ENCODE results near the gene FCN2. TPM values are rescaled to one million over a fixed set of nuclear protein-coding genes. Genes with fewer than 3 reads are reported as not detected.

FCN2 gene
- total RNA-seq, 1 experiment from 2014 or later: not detected

DNA sequence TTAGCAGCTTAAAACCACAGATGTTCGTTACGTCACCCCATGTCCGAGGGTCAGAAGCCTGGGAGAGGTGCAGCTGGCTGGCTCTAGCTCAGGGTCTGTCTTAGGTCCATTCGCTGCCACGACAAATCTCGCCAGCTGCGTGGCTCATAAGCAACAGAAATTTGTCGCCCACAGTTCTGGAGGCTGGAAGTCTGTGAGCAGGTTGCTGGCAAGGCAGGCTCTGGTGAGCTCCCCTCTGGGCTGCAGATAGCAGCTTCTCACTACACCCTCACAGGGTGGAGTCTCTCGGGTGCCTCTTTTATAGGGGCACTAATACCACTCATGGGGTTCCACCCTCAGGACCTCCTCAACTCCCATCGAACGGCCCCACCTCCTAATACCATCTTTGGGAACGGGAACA is 40.1 kb upstream of the FCN2 start:
- peaks cover 84% of the 10 kb centered on the region for H3K36me3 ChIP-seq
- no peaks in the 10 kb centered on the region for H3K27me3 ChIP-seq (replicated peaks)
- no peak overlapping the region for H3K27ac ChIP-seq
- H3K4me1 ChIP-seq (replicated peaks): no peaks in the 10 kb centered on the region
- H3K9me3 ChIP-seq (replicated peaks): no peaks in the 10 kb centered on the region
- H3K4me3 ChIP-seq: no peak overlapping the region
- DNase-seq (ENCODE audit: low read depth in 1 of 2, low spot score in 2 of 2): no peak

DNA sequence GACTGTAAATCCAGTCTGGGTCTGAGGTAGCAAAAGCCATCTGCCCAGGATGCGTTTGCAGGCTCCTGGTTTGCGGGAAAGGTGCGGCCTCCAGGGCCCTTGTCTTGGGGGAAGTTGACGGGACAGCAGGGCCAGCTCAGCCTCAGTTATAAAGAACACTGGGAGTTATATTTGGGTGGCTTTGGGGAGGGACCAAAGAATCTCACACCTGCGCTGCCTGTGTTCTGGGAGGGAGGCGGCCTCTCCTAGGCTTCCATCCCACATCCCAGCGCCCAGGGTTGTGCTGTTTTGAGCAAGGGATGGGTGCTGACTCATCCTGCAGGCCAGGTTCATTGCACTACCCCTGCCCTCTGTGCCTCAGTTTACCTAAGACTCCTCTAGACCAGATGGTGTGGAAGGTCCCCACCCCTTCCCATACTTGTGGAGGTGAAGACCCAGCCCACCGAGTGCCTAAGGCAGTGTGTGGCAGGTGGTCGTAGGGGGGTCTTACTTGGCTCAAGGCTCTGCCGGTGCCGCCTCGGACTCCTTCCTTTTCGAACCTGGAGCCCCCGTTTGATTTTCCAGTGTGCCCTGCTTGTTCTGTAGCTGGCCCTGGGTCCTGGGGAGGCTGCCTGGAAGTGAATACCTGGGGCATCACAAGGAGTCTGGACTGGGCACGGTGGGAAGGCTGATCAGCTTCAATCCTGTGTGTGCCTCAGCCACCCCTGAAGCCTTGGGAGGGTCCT is 39.3 kb upstream of the FCN2 start:
- peaks cover 78% of the 10 kb centered on the region for H3K36me3 ChIP-seq

DNA sequence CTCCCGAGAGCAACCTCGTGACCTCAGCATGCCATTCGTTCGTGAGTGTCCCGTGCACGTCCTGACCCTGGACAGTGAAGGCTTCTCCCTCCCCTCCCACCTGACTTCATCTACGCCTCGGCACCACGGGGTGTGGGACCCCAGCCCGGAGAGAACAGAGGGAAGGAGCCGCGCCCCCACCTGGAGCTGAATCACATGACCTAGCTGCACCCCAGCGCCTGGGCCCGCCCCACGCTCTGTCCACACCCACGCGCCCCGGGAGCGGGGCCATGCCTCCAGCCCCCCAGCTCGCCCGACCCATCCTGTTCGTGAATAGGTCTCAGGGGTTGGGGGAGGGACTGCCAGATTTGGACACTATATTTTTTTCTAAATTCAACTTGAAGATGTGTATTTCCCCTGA is 38.3 kb upstream of the FCN2 start:
- H3K4me1 ChIP-seq (replicated peaks): no peaks in the 10 kb centered on the region
- no peaks in the 10 kb centered on the region for H3K27me3 ChIP-seq (replicated peaks)
- H3K36me3 ChIP-seq: peaks cover 68% of the 10 kb centered on the region
- H3K27ac ChIP-seq: no peak overlapping the region
- no peak overlapping the region for H3K4me3 ChIP-seq
- no peaks in the 10 kb centered on the region for H3K9me3 ChIP-seq (replicated peaks)
- no peak for DNase-seq (ENCODE audit: low read depth in 1 of 2, low spot score in 2 of 2)

More for the DNA sequence above, 39.3 kb upstream of the FCN2 start:
- Histone ChIP-seq H3K9me3 (replicated peaks) (no peaks in the 10 kb centered on the region), H3K27me3 (replicated peaks) (no peaks in the 10 kb centered on the region), H3K27ac (no peak overlapping the region), H3K4me3 (no peak overlapping the region), H3K4me1 (replicated peaks) (no peaks in the 10 kb centered on the region)
- DNase-seq (ENCODE audit: low read depth in 1 of 2, low spot score in 2 of 2): no peak

DNA sequence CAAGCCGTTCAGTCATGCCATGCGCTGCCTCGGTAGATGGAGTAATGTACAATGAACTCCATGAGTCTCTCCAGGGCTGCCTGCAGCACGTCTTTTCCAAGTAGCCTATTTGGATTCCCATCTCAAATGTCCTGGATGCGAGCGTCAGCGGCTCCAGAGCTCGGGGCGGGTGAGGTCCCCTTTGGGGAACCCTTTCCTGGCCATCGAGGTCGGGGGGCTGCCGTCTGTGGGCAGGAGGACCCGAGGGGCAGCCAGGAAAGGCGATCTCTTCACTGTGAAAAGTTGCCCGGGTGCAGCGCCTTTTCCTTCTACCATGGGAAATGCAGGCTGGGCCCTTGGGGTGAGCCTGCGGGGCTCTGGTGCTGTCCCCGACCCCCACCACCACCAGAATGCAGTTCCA is 36.9 kb upstream of the FCN2 start:
- Histone ChIP-seq H3K27ac (no peak overlapping the region), H3K9me3 (replicated peaks) (peaks cover 7% of the 10 kb centered on the region; the same call in 1 of the 2 replicates), H3K36me3 (peaks cover 56% of the 10 kb centered on the region), H3K4me1 (replicated peaks) (no peaks in the 10 kb centered on the region), H3K4me3 (no peak overlapping the region), H3K27me3 (replicated peaks) (no peaks in the 10 kb centered on the region)
- DNase-seq (ENCODE audit: low read depth in 1 of 2, low spot score in 2 of 2): no peak

DNA sequence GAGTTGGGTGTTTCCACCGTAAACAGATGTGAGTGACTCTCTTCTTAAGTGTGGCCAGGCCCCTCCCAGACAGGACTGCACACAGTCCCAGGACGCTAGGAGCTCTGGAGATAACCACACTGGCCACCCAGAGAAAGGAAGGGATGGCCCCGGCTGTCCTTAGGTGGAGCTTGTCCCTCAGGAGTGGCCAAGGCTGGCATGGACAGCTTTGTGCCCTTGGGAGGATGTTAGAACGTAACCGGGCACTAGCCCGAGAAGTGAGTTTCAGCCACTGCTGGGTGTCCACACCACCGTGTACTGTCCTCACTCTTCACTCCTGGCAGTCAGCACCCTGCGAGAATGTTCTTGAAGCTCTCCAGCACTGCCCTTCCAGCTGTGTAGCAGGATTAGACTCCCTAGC is 35.8 kb upstream of the FCN2 start:
- Histone ChIP-seq H3K27ac (no peak overlapping the region), H3K4me1 (replicated peaks) (no peaks in the 10 kb centered on the region), H3K36me3 (peaks cover 46% of the 10 kb centered on the region), H3K4me3 (no peak overlapping the region), H3K9me3 (replicated peaks) (peaks cover 7% of the 10 kb centered on the region; the same call in 1 of the 2 replicates), H3K27me3 (replicated peaks) (no peaks in the 10 kb centered on the region)
- no peak for DNase-seq (ENCODE audit: low read depth in 1 of 2, low spot score in 2 of 2)

DNA sequence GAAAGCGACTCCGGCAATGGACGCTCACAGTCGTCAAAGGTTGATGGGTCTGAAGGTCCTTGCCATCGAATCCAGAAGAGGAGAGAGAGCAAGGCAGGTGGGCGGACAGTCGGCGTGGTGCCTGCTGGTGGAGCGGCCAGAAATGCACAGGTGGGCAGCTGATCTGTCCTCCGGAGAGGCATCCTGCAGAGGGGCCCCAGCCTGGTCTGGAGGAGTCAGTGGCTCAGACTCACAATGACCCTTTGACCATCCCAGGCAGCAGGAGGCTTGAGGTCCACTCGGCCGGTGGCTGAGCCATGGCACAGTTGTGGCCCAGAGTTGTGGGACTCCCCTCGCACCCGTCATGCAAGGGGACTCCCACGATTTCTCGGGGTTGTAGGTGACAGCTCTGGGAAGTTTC is 34.4 kb upstream of the FCN2 start:
- Histone ChIP-seq H3K9me3 (replicated peaks) (peaks cover 10% of the 10 kb centered on the region), H3K36me3 (peaks cover 34% of the 10 kb centered on the region), H3K4me1 (replicated peaks) (no peaks in the 10 kb centered on the region), H3K27ac (no peak overlapping the region), H3K27me3 (replicated peaks) (no peaks in the 10 kb centered on the region), H3K4me3 (no peak overlapping the region)
- no peak for DNase-seq (ENCODE audit: low read depth in 1 of 2, low spot score in 2 of 2)

DNA sequence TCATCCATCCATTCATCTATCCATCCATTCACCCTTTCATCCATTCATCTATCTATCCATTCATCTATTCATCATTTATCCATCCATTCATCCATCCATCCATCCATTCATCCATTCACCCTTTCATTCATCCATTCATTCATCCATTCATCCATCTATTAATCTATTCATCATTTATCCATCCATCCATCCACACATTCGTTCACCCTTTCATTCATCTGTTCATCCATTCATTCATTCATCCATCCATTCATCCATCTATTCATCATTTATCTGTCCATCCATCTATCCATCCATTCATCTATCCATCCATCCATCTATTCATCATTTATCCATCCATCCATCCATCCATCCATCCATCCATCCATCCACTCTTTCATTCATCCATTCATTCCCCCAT is 33.9 kb upstream of the FCN2 start:
- H3K4me1 ChIP-seq (replicated peaks): no peaks in the 10 kb centered on the region
- H3K27ac ChIP-seq: no peak overlapping the region
- H3K4me3 ChIP-seq: no peak overlapping the region
- peaks cover 10% of the 10 kb centered on the region for H3K9me3 ChIP-seq (replicated peaks)
- H3K27me3 ChIP-seq (replicated peaks): no peaks in the 10 kb centered on the region
- H3K36me3 ChIP-seq: peaks cover 29% of the 10 kb centered on the region
- no peak for DNase-seq (ENCODE audit: low read depth in 1 of 2, low spot score in 2 of 2)

DNA sequence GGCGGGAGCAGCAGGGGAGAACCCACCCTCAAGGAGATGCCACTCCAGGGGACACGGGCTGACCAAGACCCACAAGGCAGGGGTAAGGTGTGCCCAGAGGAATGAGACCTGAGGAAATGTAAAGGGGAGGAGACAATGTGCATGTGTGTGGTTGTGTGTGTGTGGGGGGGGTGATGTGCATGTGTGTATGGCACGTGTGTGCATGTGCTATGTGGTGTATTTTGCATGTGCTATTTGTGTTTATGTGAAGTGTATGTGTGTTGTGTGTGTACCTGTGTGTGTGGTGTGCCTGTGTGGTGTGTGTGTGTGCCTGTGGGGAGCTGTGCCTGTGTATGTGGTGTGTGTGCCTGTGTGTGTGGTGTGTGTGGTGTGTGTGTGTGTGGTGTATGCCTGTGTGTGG is 33.5 kb upstream of the FCN2 start:
- peaks cover 24% of the 10 kb centered on the region for H3K36me3 ChIP-seq
- DNase-seq (ENCODE audit: low read depth in 1 of 2, low spot score in 2 of 2): no peak
- no peak overlapping the region for H3K27ac ChIP-seq
- H3K9me3 ChIP-seq (replicated peaks): peaks cover 10% of the 10 kb centered on the region
- no peak overlapping the region for H3K4me3 ChIP-seq
- no peaks in the 10 kb centered on the region for H3K27me3 ChIP-seq (replicated peaks)
- H3K4me1 ChIP-seq (replicated peaks): no peaks in the 10 kb centered on the region

DNA sequence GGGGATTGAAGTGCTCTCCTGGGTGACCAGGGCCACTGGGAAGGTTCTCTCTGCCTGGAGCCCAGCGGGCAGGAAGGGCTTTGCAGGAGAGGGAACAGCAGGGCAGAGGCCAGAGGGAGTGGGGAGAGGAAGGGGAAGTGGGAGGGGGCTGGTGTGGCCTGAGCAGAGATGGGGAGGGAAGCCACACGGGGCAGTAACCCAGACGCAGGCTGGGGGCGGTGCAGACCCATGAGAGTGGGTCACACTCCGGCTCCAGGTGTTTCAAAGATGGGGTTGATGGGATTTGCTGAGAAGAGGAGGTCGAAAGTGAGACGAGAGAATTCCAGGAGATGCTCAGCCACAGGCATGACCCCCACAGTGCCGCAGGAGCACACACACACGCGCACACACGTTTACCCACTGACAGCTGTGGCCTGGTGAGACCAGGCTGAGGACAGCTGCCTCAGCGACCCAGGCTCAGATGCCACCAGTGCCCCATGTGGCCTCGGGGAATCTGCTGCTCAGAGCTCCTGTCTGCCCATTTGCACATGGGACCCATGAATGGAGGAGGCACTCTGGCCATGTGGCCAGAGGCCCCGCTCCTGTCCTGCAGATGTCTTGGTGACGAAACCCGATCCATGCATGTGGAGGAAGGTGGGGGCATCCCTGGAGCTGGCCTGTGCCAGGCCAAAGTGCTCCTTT is 32.7 kb upstream of the FCN2 start:
- DNase-seq (ENCODE audit: low read depth in 1 of 2, low spot score in 2 of 2): no peak
- no peak overlapping the region for H3K4me3 ChIP-seq
- H3K27me3 ChIP-seq (replicated peaks): no peaks in the 10 kb centered on the region
- H3K36me3 ChIP-seq: peaks cover 17% of the 10 kb centered on the region
- no peaks in the 10 kb centered on the region for H3K4me1 ChIP-seq (replicated peaks)
- H3K27ac ChIP-seq: no peak overlapping the region
- peaks cover 10% of the 10 kb centered on the region for H3K9me3 ChIP-seq (replicated peaks)

DNA sequence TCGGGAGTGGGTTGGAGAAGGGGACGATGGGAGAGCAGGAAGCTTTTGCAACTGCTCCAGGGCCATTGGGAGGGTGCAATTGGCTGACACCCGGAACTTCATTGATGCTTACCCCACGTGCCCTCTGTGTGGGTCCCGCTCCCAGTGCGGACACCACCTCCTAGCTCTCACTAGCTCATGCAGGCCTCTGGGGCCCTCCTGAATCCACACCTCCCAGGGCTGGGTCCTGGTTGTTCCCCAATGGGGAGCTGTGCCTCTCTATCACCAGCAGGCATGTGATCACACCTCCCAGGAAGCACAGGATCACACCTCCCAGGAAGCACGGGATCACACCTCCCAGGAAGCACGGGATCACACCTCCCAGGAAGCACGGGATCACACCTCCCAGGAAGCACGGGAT is 32.1 kb upstream of the FCN2 start:
- H3K27ac ChIP-seq: no peak overlapping the region
- no peaks in the 10 kb centered on the region for H3K27me3 ChIP-seq (replicated peaks)
- H3K36me3 ChIP-seq: peaks cover 13% of the 10 kb centered on the region
- H3K9me3 ChIP-seq (replicated peaks): peaks cover 10% of the 10 kb centered on the region
- no peaks in the 10 kb centered on the region for H3K4me1 ChIP-seq (replicated peaks)
- DNase-seq (ENCODE audit: low read depth in 1 of 2, low spot score in 2 of 2): no peak
- no peak overlapping the region for H3K4me3 ChIP-seq

DNA sequence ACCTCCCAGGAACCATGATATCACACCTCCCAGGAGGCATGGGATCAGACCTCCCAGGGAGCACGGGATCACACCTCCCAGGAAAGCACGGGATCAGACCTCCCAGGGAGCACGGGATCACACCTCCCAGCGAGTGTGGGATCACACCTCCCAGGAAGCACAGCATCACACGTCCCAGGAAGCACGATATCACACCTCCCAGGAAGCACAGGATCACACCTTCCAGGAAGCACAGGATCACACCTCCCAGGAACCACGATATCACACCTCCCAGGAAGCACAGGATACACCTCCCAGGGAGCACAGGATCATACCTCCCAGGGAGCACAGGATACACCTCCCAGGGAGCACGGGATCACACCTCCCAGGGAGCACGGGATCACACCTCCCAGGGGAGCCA is 30.0 kb upstream of the FCN2 start:
- peak in 1 of 2 experiments; percentile 12 for DNase-seq (ENCODE audit: low read depth in 1 of 2, low spot score in 2 of 2)
- H3K27ac ChIP-seq: no peak overlapping the region
- H3K4me3 ChIP-seq: no peak overlapping the region
- H3K36me3 ChIP-seq: no peaks in the 10 kb centered on the region
- H3K4me1 ChIP-seq (replicated peaks): no peaks in the 10 kb centered on the region
- H3K9me3 ChIP-seq (replicated peaks): peaks cover 10% of the 10 kb centered on the region
- H3K27me3 ChIP-seq (replicated peaks): no peaks in the 10 kb centered on the region

DNA sequence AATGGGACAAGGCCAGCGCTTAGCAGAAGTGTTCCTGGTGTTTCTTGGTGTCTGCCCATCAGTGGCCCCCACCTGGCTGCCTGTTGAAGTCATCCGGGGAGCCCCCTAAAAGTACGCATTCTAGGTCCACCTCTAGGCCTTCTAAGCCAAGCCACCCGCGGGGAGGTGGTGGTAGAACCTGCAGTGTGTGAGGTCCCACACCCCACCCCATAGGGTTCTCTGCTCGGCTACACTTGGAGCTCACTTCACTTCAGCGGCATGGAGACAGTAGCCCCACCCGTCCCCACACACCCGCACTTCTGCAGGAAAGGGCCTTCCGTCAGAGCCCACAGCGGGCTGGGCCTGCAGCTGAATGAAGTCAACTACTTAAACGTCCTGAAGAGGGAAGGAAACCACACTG is 29.6 kb upstream of the FCN2 start:
- no peaks in the 10 kb centered on the region for H3K36me3 ChIP-seq
- no peaks in the 10 kb centered on the region for H3K4me1 ChIP-seq (replicated peaks)
- H3K27me3 ChIP-seq (replicated peaks): no peaks in the 10 kb centered on the region
- no peak overlapping the region for H3K4me3 ChIP-seq
- no peak overlapping the region for H3K27ac ChIP-seq
- peaks cover 10% of the 10 kb centered on the region for H3K9me3 ChIP-seq (replicated peaks)
- DNase-seq (ENCODE audit: low read depth in 1 of 2, low spot score in 2 of 2): no peak

DNA sequence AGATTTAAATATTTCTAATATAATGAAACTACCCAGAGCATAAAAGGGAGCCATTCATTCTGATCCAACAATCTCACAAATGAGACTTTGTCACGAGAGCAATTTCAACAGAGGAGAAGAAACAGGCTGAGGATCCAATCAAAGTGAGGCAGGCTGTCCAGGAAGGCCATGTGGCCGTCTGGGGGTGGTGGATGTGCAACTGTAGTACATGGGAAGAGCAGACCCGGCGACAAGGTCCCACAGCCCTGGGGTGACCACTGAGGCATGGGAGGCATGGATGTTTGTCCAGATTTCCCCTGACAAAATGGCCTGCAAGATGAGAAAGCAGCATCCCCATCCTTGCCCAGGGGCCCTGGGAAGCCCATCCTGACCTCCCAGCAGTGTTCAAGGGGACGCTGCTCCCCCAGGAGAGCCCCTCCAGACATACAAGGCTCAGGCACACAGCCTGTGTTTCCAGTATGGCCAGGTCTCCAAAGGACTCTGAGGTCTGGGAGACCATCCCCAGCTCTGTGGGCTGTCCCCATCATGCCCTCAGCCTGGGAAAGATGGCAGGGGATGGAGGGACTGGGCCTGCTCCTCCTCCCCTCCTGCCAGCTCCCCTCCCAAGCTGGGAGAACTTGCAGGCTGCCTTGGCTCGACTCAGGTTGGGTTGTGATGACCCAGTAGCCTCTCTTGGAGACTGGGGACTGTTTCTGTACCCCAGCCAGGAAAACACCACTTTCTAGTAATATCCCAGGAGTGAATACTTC is 27.5 kb upstream of the FCN2 start:
- Histone ChIP-seq H3K9me3 (replicated peaks) (peaks cover 7% of the 10 kb centered on the region), H3K4me1 (replicated peaks) (peaks cover under 1% of the 10 kb centered on the region; the same call in 1 of the 2 replicates), H3K27me3 (replicated peaks) (no peaks in the 10 kb centered on the region), H3K27ac (no peak overlapping the region), H3K36me3 (no peaks in the 10 kb centered on the region), H3K4me3 (no peak overlapping the region)
- DNase-seq (ENCODE audit: low read depth in 1 of 2, low spot score in 2 of 2): peak in 1 of 2 experiments; percentile 22

DNA sequence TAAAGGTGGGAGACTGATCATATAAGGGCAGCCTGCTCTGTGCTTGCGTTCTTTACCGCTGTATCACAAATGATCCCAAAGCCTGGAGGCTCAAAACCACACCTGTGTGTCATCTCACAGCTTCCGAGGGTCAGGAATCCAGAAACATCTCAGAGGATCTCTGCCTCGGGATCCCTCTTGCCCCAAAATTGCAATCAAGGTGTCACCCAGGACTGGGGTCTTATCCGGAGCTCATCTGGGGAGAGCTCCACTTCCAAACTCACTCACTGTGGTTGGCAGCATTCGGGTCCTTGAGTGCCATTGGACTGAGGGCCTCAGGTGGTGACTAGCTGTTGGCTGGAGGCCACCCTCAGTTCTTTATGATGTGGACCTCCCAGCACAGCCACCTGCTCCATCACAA is 26.7 kb upstream of the FCN2 start:
- H3K4me1 ChIP-seq (replicated peaks): peaks cover 8% of the 10 kb centered on the region; the same call in 1 of the 2 replicates
- peak in 1 of 2 experiments; percentile 4 for DNase-seq (ENCODE audit: low read depth in 1 of 2, low spot score in 2 of 2)
- peaks cover 3% of the 10 kb centered on the region; the same call in 1 of the 2 replicates for H3K9me3 ChIP-seq (replicated peaks)
- H3K27ac ChIP-seq: no peak overlapping the region
- no peaks in the 10 kb centered on the region for H3K27me3 ChIP-seq (replicated peaks)
- H3K36me3 ChIP-seq: no peaks in the 10 kb centered on the region
- no peak overlapping the region for H3K4me3 ChIP-seq
